HG03039 (cell line): ENCODE measurements around the gene AHNAK.
"Not testable (repeated sequence)": the region's sequence is repeated elsewhere in the genome, so short reads cannot be mapped to it uniquely, and the experiment has no call there.

ENCODE experiments used
- ATAC-seq: cut with Tn5 transposase; IDR thresholded peaks from one replicate; pipeline ENCODE4 v1.9.1; 2021; ENCODE audit warnings: mild to moderate bottlenecking, moderate library complexity; ENCODE audit not compliant: unreplicated experiment

Gene AHNAK

DNA sequence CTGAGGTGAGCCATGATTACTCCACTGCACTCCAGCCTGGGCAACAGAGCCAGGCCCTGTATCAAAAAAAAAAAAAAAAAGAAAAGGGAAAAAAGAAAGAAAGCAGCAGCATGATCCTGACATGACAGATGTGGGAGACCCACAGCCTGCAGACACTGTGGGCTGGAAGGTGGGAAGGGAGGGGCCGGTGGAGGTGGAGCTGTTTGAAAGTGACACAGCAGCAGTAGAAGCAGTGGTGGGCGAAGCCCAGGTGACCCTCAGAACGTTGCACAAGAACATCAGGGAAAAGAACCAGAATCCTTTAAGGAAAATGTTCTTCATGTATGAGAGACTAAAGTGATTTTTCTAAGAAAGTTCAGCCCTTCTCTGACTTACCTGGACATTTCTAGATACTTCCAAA lies 154.1 kb downstream of the AHNAK start:
- ATAC-seq: no peak

DNA sequence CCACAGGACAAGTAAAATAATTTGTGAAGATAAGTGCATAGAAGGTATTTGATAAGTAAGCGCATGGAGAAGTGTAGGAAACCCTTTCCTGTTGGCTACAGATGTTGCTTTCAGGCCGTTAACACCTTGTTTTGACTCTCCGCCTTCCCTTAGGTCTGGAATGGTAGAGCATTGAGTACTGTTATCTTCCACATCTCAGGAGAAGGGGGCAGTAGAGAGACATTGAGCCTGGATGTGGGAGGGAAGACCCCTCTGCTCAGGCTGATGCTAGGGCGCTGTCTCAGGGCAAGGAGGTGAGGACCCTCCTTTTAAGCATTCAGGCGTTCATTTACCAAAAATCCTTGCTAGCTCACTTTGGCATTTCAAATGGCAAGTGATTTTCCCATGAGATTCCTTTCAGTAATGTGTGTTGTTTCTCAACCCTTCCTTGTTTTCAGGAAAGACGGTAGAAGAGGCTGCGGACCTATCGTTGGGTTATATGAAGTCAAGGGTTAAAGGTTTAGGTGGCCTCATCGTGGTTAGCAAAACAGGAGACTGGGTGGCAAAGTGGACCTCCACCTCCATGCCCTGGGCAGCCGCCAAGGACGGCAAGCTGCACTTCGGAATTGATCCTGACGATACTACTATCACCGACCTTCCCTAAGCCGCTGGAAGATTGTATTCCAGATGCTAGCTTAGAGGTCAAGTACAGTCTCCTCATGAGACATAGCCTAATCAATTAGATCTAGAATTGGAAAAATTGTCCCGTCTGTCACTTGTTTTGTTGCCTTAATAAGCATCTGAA lies 154.8 kb downstream of the AHNAK start:
- ATAC-seq: no peak

GRCh38 chr11:62390722-62391121 lies 155.9 kb downstream of the AHNAK start:
- no peak for ATAC-seq

- no peak for ATAC-seq
Measured at GRCh38 chr11:62390237-62390636, 156.4 kb downstream of the AHNAK start.

- ATAC-seq: no peak
Measured at GRCh38 chr11:62388999-62389398, 157.6 kb downstream of the AHNAK start.

DNA sequence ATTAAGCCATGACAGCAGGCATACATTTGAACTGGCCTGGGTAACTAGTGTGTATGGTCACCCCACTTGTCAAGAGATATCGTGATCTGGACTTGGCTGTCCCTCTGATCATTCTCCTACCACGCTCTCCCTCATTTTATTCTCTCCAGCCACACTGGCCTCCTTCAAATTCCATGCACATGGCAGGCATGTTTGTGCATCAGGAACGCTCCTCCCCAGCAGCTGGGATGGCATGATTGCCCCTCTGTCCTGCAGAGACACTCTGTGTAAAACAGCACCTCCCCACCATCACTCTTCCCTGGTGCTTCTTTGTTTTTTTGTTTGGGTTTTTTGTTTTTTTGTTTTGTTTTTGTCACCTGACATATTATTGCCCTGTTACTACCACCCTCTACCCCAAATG lies 159.2 kb downstream of the AHNAK start:
- ATAC-seq: no peak

GRCh38 chr11:62386083-62386482 lies 160.5 kb downstream of the AHNAK start:
- ATAC-seq: not testable (repeated sequence)

- no peak for ATAC-seq
Measured at GRCh38 chr11:62383822-62384221, 162.8 kb downstream of the AHNAK start.
